Hepatocyte (in vitro differentiated cells): Measurements from ENCODE around the gene OR5AK2. TPM values are rescaled to one million over a fixed set of nuclear protein-coding genes. Genes with fewer than 3 reads are reported as not detected.

ENCODE experiments used
- DNase-seq: peaks from one replicate; pipeline ENCODE4 v3.0.0-alpha.2; 2016; ENCODE audit warnings: low spot score
- H2AFZ ChIP-seq: fragments of 200-600 bp; sonication (generic); 2 replicates; pipeline ENCODE4 v1.6.0; 2016; ENCODE audit warnings: antibody characterized with exemption, mild to moderate bottlenecking
- H3K27ac ChIP-seq: fragments of 200-600 bp; sonication (generic); 2 replicates; pipeline ENCODE4 v1.5.1; 2016; ENCODE audit warnings: mild to moderate bottlenecking
- H3K27me3 ChIP-seq: fragments of 200-600 bp; sonication (generic); 2 replicates; pipeline ENCODE4 v1.6.1; 2016
- H3K36me3 ChIP-seq: fragments of 200-600 bp; sonication (generic); replicated peaks from 2 replicates; pipeline ENCODE4 v1.5.1; 2016; ENCODE audit warnings: low read depth; ENCODE audit not compliant: insufficient read depth
- H3K4me1 ChIP-seq: fragments of 200-600 bp; sonication (generic); 2 replicates; pipeline ENCODE4 v1.5.1; 2016; ENCODE audit warnings: mild to moderate bottlenecking, moderate library complexity; ENCODE audit not compliant: insufficient read depth
- H3K4me2 ChIP-seq: fragments of 200-600 bp; sonication (generic); 2 replicates; pipeline ENCODE4 v1.6.0; 2016
- H3K4me3 ChIP-seq: fragments of 200-600 bp; sonication (generic); 2 replicates; pipeline ENCODE4 v1.5.1; 2016; ENCODE audit warnings: mild to moderate bottlenecking
- H3K79me2 ChIP-seq: fragments of 200-600 bp; sonication (generic); 2 replicates; pipeline ENCODE4 v1.6.0; 2017; ENCODE audit warnings: mild to moderate bottlenecking
- H3K9me2 ChIP-seq: fragments of 200-600 bp; sonication (generic); replicated peaks from 2 replicates; pipeline ENCODE4 v1.6.0; 2017; ENCODE audit warnings: mild to moderate bottlenecking; ENCODE audit not compliant: insufficient read depth
- H3K9me3 ChIP-seq: fragments of 200-600 bp; sonication (generic); 2 replicates; pipeline ENCODE4 v1.5.1; 2016; ENCODE audit warnings: low read depth, mild to moderate bottlenecking
- H4K20me1 ChIP-seq: fragments of 200-600 bp; sonication (generic); 2 replicates; pipeline ENCODE4 v1.6.0; 2016; ENCODE audit warnings: mild to moderate bottlenecking; ENCODE audit not compliant: insufficient read depth, poor library complexity, severe bottlenecking
- CTCF ChIP-seq: fragments of 200-600 bp; sonication (generic); IDR thresholded peaks from 2 replicates; pipeline ENCODE4 v1.5.1; 2016; ENCODE audit warnings: antibody characterized with exemption, mild to moderate bottlenecking; ENCODE audit not compliant: poor library complexity
- EZH2 ChIP-seq: fragments of 200-600 bp; sonication (generic); IDR thresholded peaks from 2 replicates; pipeline ENCODE4 v1.6.1; 2016; ENCODE audit warnings: antibody characterized with exemption, mild to moderate bottlenecking, borderline replicate concordance
- EZH2phosphoT487 ChIP-seq: fragments of 200-600 bp; sonication (generic); IDR thresholded peaks from one replicate; pipeline ENCODE4 v1.6.1; 2018; ENCODE audit warnings: antibody characterized with exemption, mild to moderate bottlenecking, low read depth, moderate library complexity; ENCODE audit not compliant: unreplicated experiment, severe bottlenecking
- WGBS: methylation state at CpG from one replicate; pipeline ENCODE4 v1.1.6; 2016; ENCODE audit warnings: low lambda C conversion rate; ENCODE audit errors: missing lambda C conversion rate; 5-methylcytosine and 5-hydroxymethylcytosine counted together
- polyA plus RNA-seq: library from polyadenylated mRNA; unstranded; fragments of >200 nt; fragmentation: Nextera tagmentation; extraction: Ambion mirVana; gene quantifications from 2 replicates; pipeline ENCODE4 v1.2.1, GENCODE V29; 2016
- total RNA-seq: library from RNA; depleted of rRNA; stranded (reverse); fragments of >200 nt; gene quantifications from 2 replicates; pipeline ENCODE4 v1.2.3, GENCODE V29; 2014

OR5AK2 gene
- total and polyA plus RNA-seq, 2 experiments from 2014 or later = not detected

DNA sequence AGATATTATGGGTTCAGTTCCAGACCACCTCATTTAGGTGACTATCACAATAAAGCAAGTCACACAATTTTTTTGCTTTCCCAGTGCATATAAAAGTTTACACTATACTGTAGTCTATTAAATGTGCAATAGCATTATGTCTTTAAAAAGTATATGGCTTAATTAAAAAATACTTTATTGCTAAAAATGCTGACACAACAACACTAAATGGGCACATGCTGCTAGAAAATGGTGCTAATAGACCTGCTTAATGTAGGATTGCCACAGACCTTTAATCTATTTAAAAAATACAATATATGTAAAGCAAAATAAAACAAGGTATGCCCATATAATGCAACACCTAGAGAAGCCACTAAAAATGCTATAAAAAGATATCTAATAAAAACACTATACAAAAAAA is 27.1 kb upstream of the OR5AK2 start:
- DNase-seq = no peak
- Histone ChIP-seq H4K20me1 (no peaks in the 10 kb centered on the region), H3K9me2 (no peaks in the 10 kb centered on the region), H3K4me1 (no peaks in the 10 kb centered on the region), H3K27me3 (no peaks in the 10 kb centered on the region), H3K36me3 (no peaks in the 10 kb centered on the region), H2AFZ (no peak overlapping the region), H3K79me2 (no peaks in the 10 kb centered on the region), H3K4me3 (no peak overlapping the region), H3K9me3 (no peaks in the 10 kb centered on the region), H3K4me2 (no peak overlapping the region), H3K27ac (no peak overlapping the region)
- TF ChIP-seq EZH2 (no peak), CTCF (no peak)

DNA sequence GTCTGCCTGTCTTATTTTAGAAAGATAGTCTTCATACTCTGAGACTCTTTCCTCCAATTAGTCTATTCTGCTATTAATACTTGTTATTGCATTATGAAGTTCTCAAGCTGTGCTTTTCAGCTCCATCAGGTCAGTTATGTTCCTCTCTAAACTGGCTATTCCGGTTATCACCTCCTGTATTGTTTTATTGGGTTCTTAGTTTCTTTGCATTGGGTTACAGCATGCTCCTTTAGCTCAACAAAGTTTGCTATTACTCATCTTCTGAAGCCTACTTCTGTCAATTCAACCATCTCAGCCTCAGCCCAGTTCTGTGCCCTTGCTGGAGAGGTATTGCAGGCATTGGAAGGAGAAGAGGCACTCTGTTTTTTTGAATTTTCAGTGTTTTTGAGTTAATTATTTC is 21.0 kb upstream of the OR5AK2 start:
- H3K79me2 ChIP-seq = no peaks in the 10 kb centered on the region
- no peak overlapping the region for H3K4me2 ChIP-seq
- no peaks in the 10 kb centered on the region for H3K27me3 ChIP-seq
- no peaks in the 10 kb centered on the region for H4K20me1 ChIP-seq
- 38% methylated on average over 1 of the region's 1 CpG for WGBS
- no peaks in the 10 kb centered on the region for H3K4me1 ChIP-seq
- H3K4me3 ChIP-seq = no peak overlapping the region
- no peaks in the 10 kb centered on the region for H3K9me2 ChIP-seq
- DNase-seq = no peak
- H3K27ac ChIP-seq = no peak overlapping the region
- no peaks in the 10 kb centered on the region for H3K9me3 ChIP-seq
- no peak for TF ChIP-seq CTCF
- no peak for TF ChIP-seq EZH2phosphoT487
- no peak for TF ChIP-seq EZH2
- H3K36me3 ChIP-seq = no peaks in the 10 kb centered on the region
- H2AFZ ChIP-seq = no peak overlapping the region

GRCh38 chr11:56968524-56968923 is 20.2 kb upstream of the OR5AK2 start:
- 88% methylated on average over 4 of the region's 4 CpGs for WGBS
- DNase-seq = no peak
- Histone ChIP-seq H3K4me2 (no peak overlapping the region), H3K27me3 (no peaks in the 10 kb centered on the region), H3K9me2 (no peaks in the 10 kb centered on the region), H3K4me1 (no peaks in the 10 kb centered on the region), H2AFZ (no peak overlapping the region), H3K9me3 (no peaks in the 10 kb centered on the region), H3K36me3 (no peaks in the 10 kb centered on the region), H4K20me1 (no peaks in the 10 kb centered on the region), H3K79me2 (no peaks in the 10 kb centered on the region), H3K4me3 (no peak overlapping the region), H3K27ac (no peak overlapping the region)
- TF ChIP-seq EZH2 (no peak), EZH2phosphoT487 (no peak), CTCF (no peak)

DNA sequence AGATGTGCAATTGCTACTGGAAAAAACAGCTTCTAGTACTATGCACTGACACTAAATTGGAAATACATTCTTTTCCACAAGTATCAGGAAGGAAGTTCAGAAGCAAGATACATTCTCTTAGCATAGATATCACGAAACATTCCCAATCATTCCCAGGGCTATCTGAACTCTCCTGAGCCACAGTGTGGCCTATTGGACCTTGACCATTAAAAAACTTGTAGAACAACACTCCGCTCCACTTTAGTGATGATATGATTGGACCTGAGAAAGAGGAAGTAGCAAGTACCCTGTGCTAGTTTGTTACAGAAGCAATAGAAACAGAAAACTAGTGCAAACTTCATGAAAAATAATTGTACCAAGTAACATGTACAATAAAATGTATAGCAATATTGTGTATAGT is 11.4 kb upstream of the OR5AK2 start:
- H4K20me1 ChIP-seq = no peaks in the 10 kb centered on the region
- no peak overlapping the region for H3K4me3 ChIP-seq
- H2AFZ ChIP-seq = no peak overlapping the region
- WGBS = 88% methylated on average over 2 of the region's 2 CpGs
- H3K9me3 ChIP-seq = no peaks in the 10 kb centered on the region
- peaks cover 2% of the 10 kb centered on the region for H3K27me3 ChIP-seq
- no peaks in the 10 kb centered on the region for H3K9me2 ChIP-seq
- no peak overlapping the region for H3K4me2 ChIP-seq
- H3K79me2 ChIP-seq = no peaks in the 10 kb centered on the region
- TF ChIP-seq EZH2phosphoT487 = no peak
- TF ChIP-seq EZH2 = no peak
- no peak for TF ChIP-seq CTCF
- DNase-seq = peak; percentile 7
- H3K36me3 ChIP-seq = no peaks in the 10 kb centered on the region
- no peaks in the 10 kb centered on the region for H3K4me1 ChIP-seq
- H3K27ac ChIP-seq = no peak overlapping the region
